Smooth muscle cell (in vitro differentiated cells): ENCODE measurements around the gene SNX27. TPM values are rescaled to one million over a fixed set of nuclear protein-coding genes. Genes with fewer than 3 reads are reported as not detected.
"Not testable (repeated sequence)": the region's sequence is repeated elsewhere in the genome, so short reads cannot be mapped to it uniquely, and the experiment has no call there.

Source experiments
- DNase-seq: peaks from one replicate; lab custom pipeline; 2025; ENCODE audit not compliant: unreplicated experiment; lab: John Stamatoyannopoulos, UW
- H2AFZ ChIP-seq: fragments of 200-600 bp; sonication (generic); 2 replicates; pipeline ENCODE4 v1.6.0; 2016; ENCODE audit warnings: antibody characterized with exemption, low read depth, mild to moderate bottlenecking
- H3F3A ChIP-seq: fragments of 200-600 bp; sonication (generic); 2 replicates; pipeline ENCODE4 v1.6.0; 2017; ENCODE audit warnings: antibody characterized with exemption, low read depth
- H3K27ac ChIP-seq: fragments of 200-600 bp; sonication (generic); 2 replicates; pipeline ENCODE4 v1.5.1; 2016; ENCODE audit warnings: low read depth, mild to moderate bottlenecking
- H3K27me3 ChIP-seq: fragments of 200-600 bp; sonication (generic); 2 replicates; pipeline ENCODE4 v1.6.1; 2016; ENCODE audit warnings: low read depth, mild to moderate bottlenecking
- H3K36me3 ChIP-seq: fragments of 200-600 bp; sonication (generic); 2 replicates; pipeline ENCODE4 v1.5.1; 2016; ENCODE audit warnings: low read depth
- H3K4me1 ChIP-seq: fragments of 200-600 bp; sonication (generic); 2 replicates; pipeline ENCODE4 v1.5.1; 2016; ENCODE audit warnings: low read depth
- H3K4me2 ChIP-seq: fragments of 200-600 bp; sonication (generic); 2 replicates; pipeline ENCODE4 v1.6.0; 2016; ENCODE audit warnings: mild to moderate bottlenecking
- H3K4me3 ChIP-seq: fragments of 200-600 bp; sonication (generic); 2 replicates; pipeline ENCODE4 v1.5.1; 2016; ENCODE audit warnings: mild to moderate bottlenecking
- H3K79me2 ChIP-seq: fragments of 200-600 bp; sonication (generic); 2 replicates; pipeline ENCODE4 v1.6.0; 2016; ENCODE audit warnings: low read depth, mild to moderate bottlenecking
- H3K9ac ChIP-seq: fragments of 200-600 bp; sonication (generic); 2 replicates; pipeline ENCODE4 v1.6.0; 2016; ENCODE audit warnings: low read depth
- H3K9me3 ChIP-seq: fragments of 200-600 bp; sonication (generic); replicated peaks from 2 replicates; pipeline ENCODE4 v1.5.1; 2016; ENCODE audit warnings: low read depth
- H4K20me1 ChIP-seq: fragments of 200-600 bp; sonication (generic); 2 replicates; pipeline ENCODE4 v1.6.0; 2016; ENCODE audit warnings: low read depth
- CTCF ChIP-seq: fragments of 200-600 bp; sonication (generic); IDR thresholded peaks from 2 replicates; pipeline ENCODE4 v1.5.1; 2017; ENCODE audit warnings: borderline replicate concordance, mild to moderate bottlenecking, antibody characterized with exemption; ENCODE audit not compliant: insufficient read depth, poor library complexity, severe bottlenecking
- WGBS: methylation state at CpG from one replicate; pipeline ENCODE4 v1.1.7; 2016; ENCODE audit warnings: low lambda C conversion rate; 5-methylcytosine and 5-hydroxymethylcytosine counted together
- polyA plus RNA-seq: library from polyadenylated mRNA; unstranded; fragments of >200 nt; fragmentation: Nextera tagmentation; extraction: Ambion mirVana; gene quantifications from 2 replicates; pipeline ENCODE4 v1.2.1, GENCODE V29; 2016
- total RNA-seq: library from RNA; depleted of rRNA; stranded (reverse); fragments of >200 nt; gene quantifications from 2 replicates; pipeline ENCODE4 v1.2.3, GENCODE V29; 2014

SNX27 gene
- total and polyA plus RNA-seq, 2 experiments from 2014 or later: 11.9 to 20.9 TPM

- no peaks in the 10 kb centered on the region for H3K4me1 ChIP-seq
- H3K27me3 ChIP-seq: no peaks in the 10 kb centered on the region
- TF ChIP-seq CTCF: no peak
- peak overlapping the region; percentile 34 for H3K4me3 ChIP-seq
- no peak overlapping the region for H3K9ac ChIP-seq
- no peaks in the 10 kb centered on the region for H3K9me3 ChIP-seq
- H4K20me1 ChIP-seq: no peaks in the 10 kb centered on the region
- no peak overlapping the region for H3K27ac ChIP-seq
- H3K79me2 ChIP-seq: no peaks in the 10 kb centered on the region
- no peaks in the 10 kb centered on the region for H3F3A ChIP-seq
- WGBS: 21% methylated on average over 8 of the region's 9 CpGs
- no peaks in the 10 kb centered on the region for H3K36me3 ChIP-seq
- H2AFZ ChIP-seq: peak overlapping the region; percentile 77
- peak overlapping the region; percentile 76 for H3K4me2 ChIP-seq
- DNase-seq: no peak
These were observed 18.1 kb upstream of the SNX27 start for GRCh38 chr1:151593730-151594129.

GRCh38 chr1:151594143-151594625 lies 17.7 kb upstream of the SNX27 start:
- peak; percentile 4 for DNase-seq
- no peaks in the 10 kb centered on the region for H3K79me2 ChIP-seq
- H3K4me1 ChIP-seq: no peaks in the 10 kb centered on the region
- no peaks in the 10 kb centered on the region for H3K9me3 ChIP-seq
- no peaks in the 10 kb centered on the region for H4K20me1 ChIP-seq
- H2AFZ ChIP-seq: peak overlapping the region; percentile 77
- H3K27ac ChIP-seq: no peak overlapping the region
- no peaks in the 10 kb centered on the region for H3F3A ChIP-seq
- peak; percentile 97 for TF ChIP-seq CTCF
- WGBS: 12% methylated on average over 12 of the region's 12 CpGs
- no peak overlapping the region for H3K9ac ChIP-seq
- H3K27me3 ChIP-seq: no peaks in the 10 kb centered on the region
- H3K4me2 ChIP-seq: peak overlapping the region; percentile 76
- H3K36me3 ChIP-seq: no peaks in the 10 kb centered on the region
- H3K4me3 ChIP-seq: peak overlapping the region; percentile 34

GRCh38 chr1:151596166-151596953 lies 15.5 kb upstream of the SNX27 start:
- H3F3A ChIP-seq: no peaks in the 10 kb centered on the region
- H3K36me3 ChIP-seq: no peaks in the 10 kb centered on the region
- TF ChIP-seq CTCF: no peak
- no peaks in the 10 kb centered on the region for H3K79me2 ChIP-seq
- H2AFZ ChIP-seq: no peak overlapping the region
- H3K4me3 ChIP-seq: no peak overlapping the region
- H3K27me3 ChIP-seq: no peaks in the 10 kb centered on the region
- H3K27ac ChIP-seq: peak overlapping the region; percentile 35
- no peaks in the 10 kb centered on the region for H4K20me1 ChIP-seq
- H3K9me3 ChIP-seq: no peaks in the 10 kb centered on the region
- 52% methylated on average over 5 of the region's 5 CpGs for WGBS
- H3K9ac ChIP-seq: no peak overlapping the region
- no peaks in the 10 kb centered on the region for H3K4me1 ChIP-seq
- DNase-seq: no peak
- no peak overlapping the region for H3K4me2 ChIP-seq

GRCh38 chr1:151602550-151602949 lies 9.3 kb upstream of the SNX27 start:
- H3K36me3 ChIP-seq, H2AFZ ChIP-seq, H3K27ac ChIP-seq, H3F3A ChIP-seq, H3K4me1 ChIP-seq, H4K20me1 ChIP-seq, DNase-seq, H3K9me3 ChIP-seq, H3K4me2 ChIP-seq, H3K27me3 ChIP-seq, H3K4me3 ChIP-seq, H3K79me2 ChIP-seq, H3K9ac ChIP-seq: not testable (repeated sequence)
- WGBS: 91% methylated on average over 5 of the region's 5 CpGs
